Measurements from ENCODE around the gene RABGAP1L. TPM values are rescaled to one million over a fixed set of nuclear protein-coding genes. Genes with fewer than 3 reads are reported as not detected.
"Not testable (repeated sequence)": the region's sequence is repeated elsewhere in the genome, so short reads cannot be mapped to it uniquely, and the experiment has no call there.

RABGAP1L gene
- total RNA-seq, 4 donors from 2014 or later = 48.2 to 102 (median 59.1) TPM

GRCh38 chr1:174809755-174810280, 650.5 kb downstream of the RABGAP1L start:
- no peaks in the 10 kb centered on the region for H3K4me1 ChIP-seq
- no peaks in the 10 kb centered on the region for H3K9me3 ChIP-seq
- H3K27ac ChIP-seq = no peak overlapping the region
- 38% methylated on average over 2 of the region's 2 CpGs for WGBS
- H3K4me3 ChIP-seq = no peak overlapping the region
- no peak for DNase-seq (ENCODE audit: low spot score in 2 of 2)
- H3K36me3 ChIP-seq = no peaks in the 10 kb centered on the region
- H3K27me3 ChIP-seq = no peaks in the 10 kb centered on the region
- no peak for TF ChIP-seq POLR2A (IDR thresholded peaks at IDR 0.05)
- no peak for TF ChIP-seq POLR2AphosphoS5 (IDR thresholded peaks at IDR 0.05)
- no peak for TF ChIP-seq EP300 (IDR thresholded peaks at IDR 0.05)
- TF ChIP-seq CTCF (IDR thresholded peaks at IDR 0.05) = no peak

- no peak for DNase-seq (ENCODE audit: low spot score in 2 of 2)
- no peaks in the 10 kb centered on the region for H3K9me3 ChIP-seq
- H3K4me3 ChIP-seq = no peak overlapping the region
- no peaks in the 10 kb centered on the region for H3K27me3 ChIP-seq
- no peaks in the 10 kb centered on the region for H3K4me1 ChIP-seq
- TF ChIP-seq EP300 (IDR thresholded peaks at IDR 0.05) = no peak
- no peak for TF ChIP-seq POLR2A (IDR thresholded peaks at IDR 0.05)
- no peak for TF ChIP-seq POLR2AphosphoS5 (IDR thresholded peaks at IDR 0.05)
- no peak for TF ChIP-seq CTCF (IDR thresholded peaks at IDR 0.05)
- H3K27ac ChIP-seq = no peak overlapping the region
- H3K36me3 ChIP-seq = no peaks in the 10 kb centered on the region
Measured at GRCh38 chr1:174812016-174812415, 652.7 kb downstream of the RABGAP1L start.

GRCh38 chr1:174812656-174813055, 653.3 kb downstream of the RABGAP1L start:
- Histone ChIP-seq H3K27ac (no peak overlapping the region), H3K4me1 (peaks cover 4% of the 10 kb centered on the region), H3K9me3 (no peaks in the 10 kb centered on the region), H3K27me3 (no peaks in the 10 kb centered on the region), H3K36me3 (no peaks in the 10 kb centered on the region), H3K4me3 (no peak overlapping the region)
- no peak for DNase-seq (ENCODE audit: low spot score in 2 of 2)
- TF ChIP-seq EP300 (IDR thresholded peaks at IDR 0.05) = no peak
- TF ChIP-seq POLR2AphosphoS5 (IDR thresholded peaks at IDR 0.05) = no peak
- TF ChIP-seq CTCF (IDR thresholded peaks at IDR 0.05) = no peak
- no peak for TF ChIP-seq POLR2A (IDR thresholded peaks at IDR 0.05)

- Histone ChIP-seq H3K36me3 (no peaks in the 10 kb centered on the region), H3K4me3 (no peak overlapping the region), H3K27ac (no peak overlapping the region), H3K9me3 (no peaks in the 10 kb centered on the region), H3K4me1 (peaks cover 13% of the 10 kb centered on the region), H3K27me3 (no peaks in the 10 kb centered on the region)
- DNase-seq (ENCODE audit: low spot score in 2 of 2) = no peak
- TF ChIP-seq CTCF (IDR thresholded peaks at IDR 0.05) (no peak), POLR2A (IDR thresholded peaks at IDR 0.05) (no peak), POLR2AphosphoS5 (IDR thresholded peaks at IDR 0.05) (no peak), EP300 (IDR thresholded peaks at IDR 0.05) (no peak)
- 61% methylated on average over 3 of the region's 3 CpGs for WGBS
Measured at GRCh38 chr1:174815036-174815435, 655.7 kb downstream of the RABGAP1L start.

GRCh38 chr1:174815474-174815908, 656.2 kb downstream of the RABGAP1L start:
- no peaks in the 10 kb centered on the region for H3K27me3 ChIP-seq
- TF ChIP-seq CTCF (IDR thresholded peaks at IDR 0.05) = no peak
- TF ChIP-seq POLR2A (IDR thresholded peaks at IDR 0.05) = no peak
- TF ChIP-seq POLR2AphosphoS5 (IDR thresholded peaks at IDR 0.05) = no peak
- H3K9me3 ChIP-seq = no peaks in the 10 kb centered on the region
- DNase-seq (ENCODE audit: low spot score in 2 of 2) = no peak
- H3K4me1 ChIP-seq = peaks cover 13% of the 10 kb centered on the region
- no peaks in the 10 kb centered on the region for H3K36me3 ChIP-seq
- H3K4me3 ChIP-seq = no peak overlapping the region
- no peak overlapping the region for H3K27ac ChIP-seq

GRCh38 chr1:174816621-174817020, 657.3 kb downstream of the RABGAP1L start:
- WGBS = 97% methylated on average over 8 of the region's 8 CpGs

More at GRCh38 chr1:174816621-174817020, 657.3 kb downstream of the RABGAP1L start:
- H3K4me1 ChIP-seq = peaks cover 13% of the 10 kb centered on the region
- H3K27me3 ChIP-seq; H3K4me3 ChIP-seq; H3K27ac ChIP-seq; DNase-seq (ENCODE audit: low spot score in 2 of 2); H3K36me3 ChIP-seq; H3K9me3 ChIP-seq: not testable (repeated sequence)
